Activated CD4-positive, alpha-beta T cell treated with anti-CD3 and anti-CD28 coated beads, Interleukin-10, Interleukin-2, amounts not matched to agents 100 ng/mL and 50 ng/mL, durations not matched to agents 16 hours and 8 hours (primary cell): Measurements from ENCODE around the gene CADM1.
A peak's percentile ranks its signal among the peaks of the same experiment; 100 is the strongest.

Source experiments
- DNase-seq: peaks from one replicate; pipeline ENCODE4 v3.0.0-alpha.2; 2020

Gene CADM1

GRCh38 chr11:115135936-115136335 lies 368.3 kb downstream of the CADM1 start:
- DNase-seq: no peak

- no peak for DNase-seq
These were observed 369.3 kb downstream of the CADM1 start for GRCh38 chr11:115134926-115135325.

- DNase-seq: no peak
These were observed 370.6 kb downstream of the CADM1 start for GRCh38 chr11:115133475-115134209.

- peak; percentile 7 for DNase-seq
These were observed 371.6 kb downstream of the CADM1 start for GRCh38 chr11:115132436-115133228.

- DNase-seq: no peak
These were observed 374.5 kb downstream of the CADM1 start for GRCh38 chr11:115129473-115130289.

GRCh38 chr11:115128226-115128625 lies 376.0 kb downstream of the CADM1 start:
- no peak for DNase-seq

- DNase-seq: no peak
These were observed 376.4 kb downstream of the CADM1 start for GRCh38 chr11:115127790-115128189.

GRCh38 chr11:115126515-115127208 lies 377.6 kb downstream of the CADM1 start:
- DNase-seq: no peak

- DNase-seq: no peak
These were observed 378.1 kb downstream of the CADM1 start for GRCh38 chr11:115126092-115126491.

- DNase-seq: no peak
These were observed 379.4 kb downstream of the CADM1 start for GRCh38 chr11:115124786-115125185.

- no peak for DNase-seq
These were observed 380.6 kb downstream of the CADM1 start for GRCh38 chr11:115123641-115124040.

GRCh38 chr11:115122274-115122673 lies 381.9 kb downstream of the CADM1 start:
- DNase-seq: no peak
